Measurements from ENCODE around the gene MED16. TPM values are rescaled to one million over a fixed set of nuclear protein-coding genes. Genes with fewer than 3 reads are reported as not detected.
"Not testable (repeated sequence)": the region's sequence is repeated elsewhere in the genome, so short reads cannot be mapped to it uniquely, and the experiment has no call there.

Gene MED16
- total RNA-seq, 6 donors from 2014 or later = 33.5 to 110 (median 62.1) TPM

GRCh38 chr19:850979-851335, 42.0 kb downstream of the MED16 start:
- no peak for TF ChIP-seq POLR2A (IDR thresholded peaks at IDR 0.05)

GRCh38 chr19:850221-850978, 42.6 kb downstream of the MED16 start:
- DNase-seq = peak; percentile 92 to 93
- Histone ChIP-seq H3K27me3 (peaks cover 0 to 23% (median 8%) of the 10 kb centered on the region in 4 donors), H3K4me3 (no peak overlapping the region), H3K9me3 (no peaks in the 10 kb centered on the region), H3K36me3 (no peaks in the 10 kb centered on the region), H3K4me1 (peaks cover 9 to 29% (median 18%) of the 10 kb centered on the region in 4 donors), H3K27ac (peak overlapping the region; percentile 68 to 79 (median 76))
- peak; percentile 86 to 92 for ATAC-seq (ENCODE audit: low FRiP score in 2 of 2)
- peak in 3 of 4 donors; percentile 63 to 91 (median 85) for TF ChIP-seq EP300 (IDR thresholded peaks at IDR 0.05)
- peak; percentile 91 for TF ChIP-seq POLR2AphosphoS5 (IDR thresholded peaks at IDR 0.05)
- peak in 1 of 4 donors; percentile 27 for TF ChIP-seq POLR2A (IDR thresholded peaks at IDR 0.05)
- TF ChIP-seq CTCF (IDR thresholded peaks at IDR 0.05) = no peak
- WGBS, 2 donors = 20 to 39% methylated on average over 11 to 24 of the region's 28 CpGs

More at GRCh38 chr19:850979-851335, 42.0 kb downstream of the MED16 start:
- Histone ChIP-seq H3K9me3 (no peaks in the 10 kb centered on the region), H3K4me3 (no peak overlapping the region), H3K27ac (peak overlapping the region; percentile 68 to 79 (median 76)), H3K4me1 (peaks cover 9 to 29% (median 18%) of the 10 kb centered on the region in 4 donors), H3K27me3 (peaks cover 0 to 21% (median 8%) of the 10 kb centered on the region in 4 donors), H3K36me3 (no peaks in the 10 kb centered on the region)
- 38 to 53% methylated on average over 6 to 12 of the region's 13 CpGs for WGBS, 2 donors
- DNase-seq (no peak), ATAC-seq (ENCODE audit: low FRiP score in 2 of 2) (no peak)

GRCh38 chr19:849195-849594, 43.8 kb downstream of the MED16 start:
- H3K4me3 ChIP-seq; H3K9me3 ChIP-seq; H3K27ac ChIP-seq; DNase-seq; H3K36me3 ChIP-seq; ATAC-seq (ENCODE audit: low FRiP score in 2 of 2): not testable (repeated sequence)
- WGBS, 2 donors = 77 to 85% methylated on average over 8 of the region's 8 CpGs
- H3K27me3 ChIP-seq = peaks cover 0 to 26% (median 8%) of the 10 kb centered on the region in 4 donors
- peaks cover 9 to 33% (median 18%) of the 10 kb centered on the region in 4 donors for H3K4me1 ChIP-seq

GRCh38 chr19:848386-848921, 44.5 kb downstream of the MED16 start:
- H3K4me3 ChIP-seq = no peak overlapping the region
- H3K36me3 ChIP-seq = no peaks in the 10 kb centered on the region
- TF ChIP-seq POLR2AphosphoS5 (IDR thresholded peaks at IDR 0.05) (no peak), POLR2A (IDR thresholded peaks at IDR 0.05) (no peak), CTCF (IDR thresholded peaks at IDR 0.05) (no peak), EP300 (IDR thresholded peaks at IDR 0.05) (no peak)
- WGBS, 2 donors = 39 to 40% methylated on average over 10 to 12 of the region's 12 CpGs
- peak in 1 of 2 donors; percentile 56 for ATAC-seq (ENCODE audit: low FRiP score in 2 of 2)
- DNase-seq = no peak
- H3K27me3 ChIP-seq = peaks cover 0 to 32% (median 13%) of the 10 kb centered on the region in 4 donors
- peaks cover 15 to 40% (median 24%) of the 10 kb centered on the region in 4 donors for H3K4me1 ChIP-seq
- no peak overlapping the region for H3K27ac ChIP-seq
- no peaks in the 10 kb centered on the region for H3K9me3 ChIP-seq

GRCh38 chr19:845707-846521, 47.1 kb downstream of the MED16 start:
- DNase-seq (no peak), ATAC-seq (ENCODE audit: low FRiP score in 2 of 2) (no peak)
- WGBS, 2 donors = 63 to 73% methylated on average over 25 to 28 of the region's 37 CpGs
- H3K27ac ChIP-seq = no peak overlapping the region
- peaks cover 0 to 24% (median 9%) of the 10 kb centered on the region in 4 donors for H3K27me3 ChIP-seq
- H3K4me3 ChIP-seq = no peak overlapping the region
- TF ChIP-seq CTCF (IDR thresholded peaks at IDR 0.05) = no peak
- no peak for TF ChIP-seq EP300 (IDR thresholded peaks at IDR 0.05)
- H3K36me3 ChIP-seq = no peaks in the 10 kb centered on the region
- H3K9me3 ChIP-seq = no peaks in the 10 kb centered on the region
- H3K4me1 ChIP-seq = peaks cover 17 to 28% (median 22%) of the 10 kb centered on the region in 4 donors
